Ovary (tissue), 9 donors: ENCODE data around the gene CAMK2D. TPM values are rescaled to one million over a fixed set of nuclear protein-coding genes. Genes with fewer than 3 reads are reported as not detected.

ENCODE experiments used
- DNase-seq, 5 donors: peaks; one replicate each; pipeline ENCODE4 v3.0.0-alpha.2; 2019 to 2020
- H3K27ac ChIP-seq, 2 donors: fragments of 200-600 bp; one replicate each; pipeline versions ENCODE4 v1.5.1 to v1.8.0; 2019 to 2022
- H3K27me3 ChIP-seq: fragments of 200-600 bp; one replicate; pipeline ENCODE4 v1.8.0; 2022
- H3K36me3 ChIP-seq: fragments of 200-600 bp; sonication (generic); one replicate; pipeline ENCODE4 v1.5.1; 2019
- H3K4me1 ChIP-seq: one replicate; pipeline ENCODE4 v1.8.1; 2013; ENCODE audit warnings: mild to moderate bottlenecking, moderate library complexity; ENCODE audit not compliant: insufficient read depth
- H3K4me3 ChIP-seq: fragments of 200-600 bp; sonication (generic); one replicate; pipeline ENCODE4 v1.5.1; 2017
- H3K9me3 ChIP-seq, 2 donors: fragments of 200-600 bp in 1 of 2; sonication (generic) in 1 of 2; one replicate each; pipeline versions ENCODE4 v1.5.1 to v1.8.1; 2013 to 2019; ENCODE audit warnings: mild to moderate bottlenecking in 1 of 2, moderate library complexity in 1 of 2
- CTCF ChIP-seq, 3 donors: fragments of 450-650 bp in 2 of 3; fragments of 200-600 bp in 1 of 3; IDR thresholded peaks; one replicate each; pipeline versions ENCODE4 v1.5.1 to v1.8.0; 2016 to 2022; ENCODE audit warnings: antibody characterized with exemption in 3 of 3, mild to moderate bottlenecking in 1 of 3
- EP300 ChIP-seq: sonication (generic); formaldehyde crosslinking; IDR thresholded peaks from one replicate; pipeline ENCODE4 v1.6.1; 2017; ENCODE audit warnings: antibody characterized with exemption
- POLR2A ChIP-seq: fragments of 450-650 bp; IDR thresholded peaks from one replicate; pipeline ENCODE4 v1.6.1; 2017; ENCODE audit warnings: antibody characterized with exemption, mild to moderate bottlenecking, moderate library complexity
- WGBS, 3 donors: extraction: QIAGEN DNeasy Blood & Tissue Kit in 1 of 3; methylation state at CpG; one replicate each; pipeline versions ENCODE4 v1.1.5 to v1.1.7; 2013 to 2017; 5-methylcytosine and 5-hydroxymethylcytosine counted together
- intact Hi-C, 4 donors: fragments of 100-400 bp; cut with DNase I; formaldehyde crosslinking; loops; one replicate each; pipeline versions ENCODE4 v1.11.0 to v1.15.1; 2022 to 2023
- polyA plus RNA-seq, 2 donors: library from polyadenylated mRNA; stranded (reverse); fragments of 200-250 nt in 1 of 2; fragments of 350-450 nt in 1 of 2; fragmentation: Illumina TruSeq in 1 of 2; extraction: RNeasy Lipid Tissue Mini Kit (QIAGEN cat#74804) in 1 of 2; gene quantifications; one replicate each; pipeline ENCODE4 v1.2.3, GENCODE V29; 2013 to 2014
- total RNA-seq, 7 donors: library from RNA; depleted of rRNA in 2 of 7; stranded (reverse); fragments of >200 nt in 2 of 7; fragmentation: NEBNext Ultra II Directional in 3 of 7; extraction: Animal tissue kit (Norgen Biotek cat#: 25700) in 3 of 7; gene quantifications; one replicate each; pipeline versions ENCODE4 v1.1.0 to v1.2.4, GENCODE V29; 2016 to 2023
- donor health status: DM: no; HTN: no; CAD: no; lungs with moderate emphysema.
- donor health status: DM: no; HTN: no; CAD: no.
- donor health status: Bipolar disorder and iron deficiency.
- donor health status: DM: yes; HTN: yes; CAD: no.
- donor health status: DM: no; HTN: no; CAD: no.
- donor health status: DM: yes; HTN: yes; CAD: no.

The CAMK2D gene
- total and polyA plus RNA-seq, 9 donors = 14.2 to 36.9 (median 32.2) TPM

GRCh38 chr4:113743690-113744089, 17.8 kb downstream of the CAMK2D start:
- no peak overlapping the region for H3K4me3 ChIP-seq
- no peak for TF ChIP-seq POLR2A
- no peak for TF ChIP-seq EP300
- TF ChIP-seq CTCF (IDR thresholded peaks at IDR 0.05) = no peak
- H3K27me3 ChIP-seq = no peaks in the 10 kb centered on the region
- 80 to 91% (median 88%) methylated on average over 6 of the region's 6 CpGs for WGBS, 3 donors
- intact Hi-C loops = no loop called here
- H3K9me3 ChIP-seq = no peaks in the 10 kb centered on the region
- no peak for DNase-seq
- no peaks in the 10 kb centered on the region for H3K4me1 ChIP-seq
- no peak overlapping the region for H3K27ac ChIP-seq
- no peaks in the 10 kb centered on the region for H3K36me3 ChIP-seq

DNA sequence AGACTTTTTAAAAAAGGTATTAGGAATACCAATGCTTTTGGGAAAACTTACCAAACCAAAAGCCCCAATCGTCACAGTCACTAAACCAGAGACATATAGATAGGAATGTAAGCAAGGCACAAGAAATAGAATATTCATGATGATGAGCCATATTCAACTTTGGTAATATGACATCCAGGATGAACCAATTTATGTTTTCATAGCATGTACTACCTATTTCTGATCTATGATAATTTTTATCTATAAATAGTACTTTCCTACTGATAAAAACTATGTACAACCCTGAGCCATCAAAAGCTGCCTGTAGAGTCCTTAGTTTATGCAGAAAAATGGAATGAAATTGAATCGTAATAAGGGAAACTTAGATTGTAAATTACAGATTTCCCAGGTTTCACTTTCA, 18.9 kb downstream of the CAMK2D start:
- no peak for DNase-seq
- no peaks in the 10 kb centered on the region for H3K9me3 ChIP-seq
- TF ChIP-seq EP300 = no peak
- TF ChIP-seq POLR2A = no peak
- TF ChIP-seq CTCF (IDR thresholded peaks at IDR 0.05) = no peak
- H3K36me3 ChIP-seq = no peaks in the 10 kb centered on the region
- intact Hi-C loops = no loop called here
- no peaks in the 10 kb centered on the region for H3K4me1 ChIP-seq
- no peak overlapping the region for H3K27ac ChIP-seq
- H3K27me3 ChIP-seq = no peaks in the 10 kb centered on the region
- WGBS, 3 donors = 73 to 84% (median 82%) methylated on average over 2 of the region's 2 CpGs
- H3K4me3 ChIP-seq = no peak overlapping the region

DNA sequence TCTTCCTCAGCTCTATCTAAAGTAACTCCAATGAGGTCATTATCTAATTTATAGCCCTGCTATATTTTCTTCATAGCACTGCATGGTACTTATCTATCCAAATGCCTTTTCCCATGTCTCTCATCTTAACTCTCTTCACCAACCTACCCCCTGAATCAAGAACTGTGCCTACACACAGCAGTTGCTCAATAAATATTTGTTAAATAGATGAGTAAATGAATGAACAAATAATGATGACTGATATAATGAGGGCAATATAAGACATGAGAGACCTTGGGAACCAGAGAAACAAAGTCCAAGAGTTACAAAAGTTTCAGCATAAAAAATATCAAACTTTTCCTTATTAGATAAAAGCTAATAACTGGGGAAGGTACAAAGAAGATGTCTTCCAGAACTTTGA, 19.6 kb downstream of the CAMK2D start:
- TF ChIP-seq CTCF (IDR thresholded peaks at IDR 0.05) = no peak
- TF ChIP-seq POLR2A = no peak
- no peak for TF ChIP-seq EP300
- intact Hi-C loops = no loop called here
- H3K27me3 ChIP-seq = no peaks in the 10 kb centered on the region
- H3K4me1 ChIP-seq = no peaks in the 10 kb centered on the region
- H3K36me3 ChIP-seq = no peaks in the 10 kb centered on the region
- no peak for DNase-seq
- H3K27ac ChIP-seq = no peak overlapping the region
- H3K9me3 ChIP-seq = no peaks in the 10 kb centered on the region
- no peak overlapping the region for H3K4me3 ChIP-seq

GRCh38 chr4:113740857-113741379, 20.6 kb downstream of the CAMK2D start:
- no peaks in the 10 kb centered on the region for H3K9me3 ChIP-seq
- DNase-seq = no peak
- intact Hi-C loops = no loop called here
- H3K27ac ChIP-seq = no peak overlapping the region
- 88 to 96% (median 92%) methylated on average over 2 of the region's 2 CpGs for WGBS, 3 donors
- no peaks in the 10 kb centered on the region for H3K4me1 ChIP-seq
- no peak overlapping the region for H3K4me3 ChIP-seq
- no peaks in the 10 kb centered on the region for H3K36me3 ChIP-seq
- H3K27me3 ChIP-seq = no peaks in the 10 kb centered on the region
- TF ChIP-seq POLR2A = no peak
- no peak for TF ChIP-seq EP300
- no peak for TF ChIP-seq CTCF (IDR thresholded peaks at IDR 0.05)
